Heart left ventricle (tissue), 13 donors: ENCODE data around the gene HFM1.

Source experiments
- CTCF ChIP-seq, 12 donors: fragments of 200-600 bp; sonication (generic) in 4 of 12; IDR thresholded peaks; one replicate each; pipeline versions ENCODE4 v1.5.0 to v1.8.0; 2018 to 2022; ENCODE audit warnings: antibody characterized with exemption in 12 of 12, mild to moderate bottlenecking in 5 of 12
- POLR2A ChIP-seq, 2 donors: fragments of 450-650 bp; IDR thresholded peaks; one replicate each; pipeline ENCODE4 v1.6.1; 2017; ENCODE audit warnings: antibody characterized with exemption in 2 of 2, mild to moderate bottlenecking in 2 of 2, moderate library complexity in 2 of 2
- donor health status: ischemic (EF 13 %, LVEDD 7.1; RV severe dilation, severe dysfunction).
- donor health status: DM: no; HTN: yes; CAD: no.
- donor health status: DM: no; HTN: no; CAD: no.
- donor health status: ischemic (EF 25% LVEDD 6.9; RV normal size, moderate dysfunction).
- donor health status: ischemic (EF 25% LVEDD 5.7; RV mildly dilated, moderate dysfunction).
- donor health status: ischemic (EF 35%, LVEDD 5.7; RV mildly dilated, moderate dysfunction).
- donor health status: nonischemic (EF 11% LVEDD 7.7; RV severe dilation, severe dysfunction).
- donor health status: DM: yes; HTN: yes; CAD: no.
- donor health status: PGD.
- donor health status: ischemic (EF 29% LVEDD 5.4; RV normal size, mild dysfunction).
- donor health status: nonischemic (EF 23%, LVEDD 6.1; RV moderate dilation, normal function).

GRCh38 chr1:91400133-91400725 is 4.4 kb downstream of the HFM1 start:
- TF ChIP-seq POLR2A (IDR thresholded peaks at IDR 0.05) = no peak
- TF ChIP-seq CTCF (IDR thresholded peaks at IDR 0.05) = no peak
